HG02623 (cell line): Measurements from ENCODE around the gene CHRNB4.
"Not testable (repeated sequence)": the region's sequence is repeated elsewhere in the genome, so short reads cannot be mapped to it uniquely, and the experiment has no call there.

ENCODE experiments used
- ATAC-seq: cut with Tn5 transposase; IDR thresholded peaks from one replicate; pipeline ENCODE4 v1.9.1; 2021; ENCODE audit warnings: moderate library complexity; ENCODE audit not compliant: unreplicated experiment

Gene CHRNB4, protein sequence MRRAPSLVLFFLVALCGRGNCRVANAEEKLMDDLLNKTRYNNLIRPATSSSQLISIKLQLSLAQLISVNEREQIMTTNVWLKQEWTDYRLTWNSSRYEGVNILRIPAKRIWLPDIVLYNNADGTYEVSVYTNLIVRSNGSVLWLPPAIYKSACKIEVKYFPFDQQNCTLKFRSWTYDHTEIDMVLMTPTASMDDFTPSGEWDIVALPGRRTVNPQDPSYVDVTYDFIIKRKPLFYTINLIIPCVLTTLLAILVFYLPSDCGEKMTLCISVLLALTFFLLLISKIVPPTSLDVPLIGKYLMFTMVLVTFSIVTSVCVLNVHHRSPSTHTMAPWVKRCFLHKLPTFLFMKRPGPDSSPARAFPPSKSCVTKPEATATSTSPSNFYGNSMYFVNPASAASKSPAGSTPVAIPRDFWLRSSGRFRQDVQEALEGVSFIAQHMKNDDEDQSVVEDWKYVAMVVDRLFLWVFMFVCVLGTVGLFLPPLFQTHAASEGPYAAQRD

GRCh38 chr15:78641102-78641748, at the start of gene CHRNB4:
Gene CHRNB4, minus strand, starts transcription at chr15:78641210. Its CDS starts 77 bp downstream, at chr15:78641133.
- ATAC-seq, result no peak

GRCh38 chr15:78689626-78690025, 48.6 kb upstream of the CHRNB4 start:
- no peak for ATAC-seq

DNA sequence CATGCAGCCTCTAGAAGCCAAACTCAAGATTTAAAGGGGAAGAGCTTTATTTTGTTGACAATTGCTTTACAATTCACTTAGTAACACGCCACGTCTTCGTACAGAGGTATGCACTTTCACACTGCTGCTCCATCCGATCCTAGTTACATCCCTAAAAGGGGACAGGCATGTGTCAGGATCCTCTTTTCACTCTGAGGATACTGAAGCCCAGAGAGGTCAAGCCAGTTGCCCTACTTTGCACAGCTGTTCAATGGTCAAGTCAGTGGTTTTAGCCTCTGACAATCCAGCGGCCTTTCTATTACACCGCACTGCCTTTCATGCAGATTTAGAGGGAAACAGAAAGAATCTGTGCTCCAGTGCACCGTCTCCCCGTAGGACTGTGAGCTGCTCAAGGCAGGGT, 44.9 kb upstream of the CHRNB4 start:
- no peak for ATAC-seq

GRCh38 chr15:78685159-78685921, 44.3 kb upstream of the CHRNB4 start:
- no peak for ATAC-seq

GRCh38 chr15:78684657-78685056, 43.6 kb upstream of the CHRNB4 start:
- ATAC-seq, result no peak

GRCh38 chr15:78683599-78683998, 42.6 kb upstream of the CHRNB4 start:
- ATAC-seq, result not testable (repeated sequence)

GRCh38 chr15:78682693-78683410, 41.8 kb upstream of the CHRNB4 start:
- ATAC-seq, result no peak

DNA sequence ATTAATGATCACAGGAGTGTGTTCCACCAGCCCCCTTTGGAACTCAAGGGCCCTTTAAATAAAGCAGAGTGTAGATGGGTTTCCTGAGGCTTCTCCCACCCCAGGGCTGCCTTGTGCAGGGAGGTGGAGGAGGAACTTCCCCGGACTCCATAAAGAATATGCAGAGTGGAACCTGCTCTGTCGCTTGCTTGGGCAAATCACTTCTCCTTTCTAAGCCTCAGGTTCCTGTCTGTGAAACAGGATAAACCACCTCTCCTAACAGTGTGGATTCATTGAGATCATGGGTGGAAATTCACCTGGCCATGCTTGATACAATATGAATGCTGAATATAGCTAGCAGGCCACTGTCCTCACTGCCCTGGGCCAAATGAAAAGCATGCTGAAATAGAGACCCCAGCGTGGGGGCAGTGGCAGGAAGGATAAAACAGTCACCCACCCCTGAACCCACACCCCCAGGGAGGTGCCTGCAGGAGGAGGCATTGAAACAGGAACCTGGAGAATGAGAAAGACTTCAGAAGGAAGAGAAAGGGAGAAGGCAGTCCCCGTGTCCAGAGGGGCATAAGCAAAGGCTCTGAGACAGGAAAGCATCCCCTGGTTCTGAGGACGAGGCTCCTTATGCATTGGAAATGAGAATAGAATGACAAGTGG, 41.1 kb upstream of the CHRNB4 start:
- no peak for ATAC-seq

- ATAC-seq, result no peak
Measured at GRCh38 chr15:78681281-78682003, 40.4 kb upstream of the CHRNB4 start.

GRCh38 chr15:78680431-78681075, 39.5 kb upstream of the CHRNB4 start:
- ATAC-seq, result no peak

DNA sequence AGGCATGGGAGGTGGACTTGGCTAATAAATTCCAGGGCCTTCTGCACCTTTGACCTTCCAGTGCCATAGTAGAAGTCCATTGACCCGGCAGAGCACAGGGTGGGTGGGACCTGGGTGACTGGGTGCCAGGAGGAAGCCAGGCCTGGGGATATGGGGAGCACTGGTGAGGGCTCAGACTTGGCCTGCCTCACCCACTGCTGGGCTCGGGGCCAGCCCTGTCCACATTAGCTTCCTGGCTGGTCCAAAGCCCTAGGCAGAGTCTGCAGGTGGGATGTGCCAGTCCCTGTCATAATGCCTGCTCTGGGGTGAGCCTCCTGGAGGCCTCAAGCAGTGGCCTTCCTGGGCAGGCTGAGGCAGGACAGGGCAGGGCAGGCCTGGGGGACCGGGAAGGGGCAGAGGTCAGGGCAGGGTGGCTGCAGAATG, 38.1 kb upstream of the CHRNB4 start:
- ATAC-seq, result no peak

DNA sequence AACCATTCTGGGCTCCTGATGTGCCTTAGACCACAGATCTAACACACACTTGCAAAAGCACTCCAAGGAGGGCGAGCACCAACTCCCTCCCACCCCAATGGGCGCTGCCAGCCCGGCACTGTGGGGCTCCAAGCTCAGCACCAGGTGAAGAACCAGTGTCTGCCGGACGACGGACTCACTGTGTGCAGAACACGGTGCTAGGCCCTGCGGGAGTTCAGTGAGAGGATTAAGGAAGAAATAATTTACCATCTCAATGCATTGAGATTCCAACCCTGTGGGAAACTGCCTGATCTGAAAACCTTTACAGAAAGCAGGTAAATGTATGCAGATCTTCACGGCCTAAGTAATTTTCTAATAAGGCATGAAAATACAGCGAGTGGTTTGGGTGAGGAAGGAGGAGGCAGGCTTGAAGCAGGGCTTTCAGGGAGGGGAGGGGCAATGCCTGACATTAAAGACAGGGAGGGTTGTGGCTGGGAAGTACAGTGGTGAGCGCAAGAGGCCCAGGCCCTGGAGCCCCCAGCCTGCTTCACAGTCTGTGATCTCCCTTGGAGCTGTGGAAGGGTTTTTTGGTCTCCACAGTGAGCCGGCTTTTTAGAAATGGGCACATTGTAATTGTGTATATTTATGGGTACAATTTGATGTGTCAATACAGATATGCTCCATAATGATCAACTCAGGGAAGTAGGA, 35.6 kb upstream of the CHRNB4 start:
- no peak for ATAC-seq

DNA sequence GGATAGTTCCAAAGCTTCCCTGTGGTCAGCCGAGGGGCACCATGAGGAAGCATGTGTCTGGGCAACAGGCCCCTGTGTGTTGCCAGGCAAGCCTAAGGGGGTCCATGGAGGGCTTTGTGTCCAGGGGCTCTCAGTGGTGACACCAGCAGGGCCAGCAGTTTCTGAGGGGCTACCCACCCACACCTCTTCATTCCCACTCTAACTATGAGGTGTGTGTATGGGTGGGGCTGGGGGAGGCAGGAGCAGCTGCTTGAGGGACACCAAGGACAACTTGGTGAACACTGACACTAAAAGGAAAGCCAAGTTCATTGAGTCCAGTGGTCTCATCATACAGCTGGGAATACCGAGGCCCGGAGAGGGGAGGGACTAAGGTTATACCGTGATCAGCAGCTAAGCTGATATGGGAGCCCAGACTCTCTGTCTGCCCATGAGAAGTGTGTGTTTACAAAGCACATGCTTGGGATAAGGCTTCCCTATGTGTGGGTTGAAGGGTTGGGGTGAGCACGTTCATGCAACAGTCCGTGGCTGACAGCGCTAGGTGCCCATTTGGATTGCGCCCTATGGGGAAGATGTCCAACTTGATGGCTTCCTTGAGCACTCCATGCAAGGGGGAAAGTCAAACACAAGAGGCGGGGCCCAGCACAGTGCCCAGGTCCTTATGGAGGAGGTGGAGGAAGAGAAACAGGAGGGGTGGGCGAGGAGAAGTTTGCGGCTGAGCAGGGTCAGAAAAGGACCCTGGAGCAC, 34.8 kb upstream of the CHRNB4 start:
- no peak for ATAC-seq

- ATAC-seq, result no peak
Measured at GRCh38 chr15:78675206-78675605, 34.2 kb upstream of the CHRNB4 start.

DNA sequence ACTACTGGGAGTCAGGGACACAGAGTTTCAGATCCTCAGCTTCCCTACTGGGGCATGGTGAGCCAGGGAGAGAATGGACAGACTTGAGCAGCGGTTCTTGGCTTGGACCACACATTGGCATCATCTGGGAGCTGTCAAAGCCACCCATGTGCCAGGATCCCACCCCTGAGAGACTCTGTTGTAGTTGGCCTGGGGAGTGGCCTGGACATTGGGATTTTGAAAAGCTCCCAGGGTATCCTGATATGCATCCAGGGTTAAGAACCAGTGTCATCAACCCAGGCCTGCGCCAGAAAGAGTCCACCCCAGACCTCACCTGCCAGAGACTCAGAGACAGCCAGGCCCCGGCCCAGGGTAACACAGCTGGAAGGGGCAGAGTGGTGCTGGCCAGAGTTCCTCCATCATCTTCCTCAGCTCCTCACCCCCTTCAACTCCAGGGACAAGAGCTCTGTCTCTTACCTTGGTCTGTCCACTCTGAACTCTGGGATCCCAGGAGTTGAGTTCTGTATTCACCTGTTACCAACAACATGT, 33.0 kb upstream of the CHRNB4 start:
- ATAC-seq, result no peak

GRCh38 chr15:78673476-78673875, 32.5 kb upstream of the CHRNB4 start:
- no peak for ATAC-seq

- ATAC-seq, result no peak
Measured at GRCh38 chr15:78672285-78673014, 31.4 kb upstream of the CHRNB4 start.
